Liver (tissue), 9 donors: ENCODE measurements around the gene TXLNA. TPM values are rescaled to one million over a fixed set of nuclear protein-coding genes. Genes with fewer than 3 reads are reported as not detected.

Experiments
- DNase-seq: peaks from one replicate; pipeline ENCODE4 v3.0.0-alpha.2; 2017; ENCODE audit warnings: low spot score
- H3K27ac ChIP-seq, 2 donors: one replicate each; pipeline ENCODE4 v1.7.0; 2013; ENCODE audit warnings: inconsistent platforms in 2 of 2, low read length in 2 of 2, control low read depth in 1 of 2, low read depth in 1 of 2, mild to moderate bottlenecking in 1 of 2
- H3K27me3 ChIP-seq, 4 donors: one replicate each; pipeline versions ENCODE4 v1.6.1 to v1.7.0; 2013; ENCODE audit warnings: low read length in 3 of 4, inconsistent platforms in 1 of 4, mild to moderate bottlenecking in 1 of 4, moderate library complexity in 1 of 4; ENCODE audit not compliant: control insufficient read depth in 4 of 4, insufficient read depth in 4 of 4
- H3K36me3 ChIP-seq, 4 donors: one replicate each; pipeline versions ENCODE4 v1.6.1 to v1.7.0; 2013; ENCODE audit warnings: low read length in 3 of 4, mild to moderate bottlenecking in 3 of 4, low read depth in 1 of 4, moderate library complexity in 1 of 4; ENCODE audit not compliant: control insufficient read depth in 4 of 4, insufficient read depth in 3 of 4
- H3K4me1 ChIP-seq, 4 donors: one replicate each; pipeline versions ENCODE4 v1.6.1 to v1.7.0; 2013; ENCODE audit warnings: low read length in 3 of 4, mild to moderate bottlenecking in 3 of 4, moderate library complexity in 1 of 4; ENCODE audit not compliant: control insufficient read depth in 4 of 4, insufficient read depth in 4 of 4
- H3K4me3 ChIP-seq, 3 donors: one replicate each; pipeline versions ENCODE4 v1.6.1 to v1.7.0; 2013; ENCODE audit warnings: low read length in 3 of 3, control low read depth in 1 of 3, low read depth in 1 of 3, mild to moderate bottlenecking in 1 of 3
- H3K9ac ChIP-seq, 2 donors: one replicate each; pipeline ENCODE4 v1.7.0; 2013; ENCODE audit warnings: low read length in 2 of 2, mild to moderate bottlenecking in 2 of 2, moderate library complexity in 2 of 2, control low read depth in 1 of 2, low read depth in 1 of 2
- H3K9me3 ChIP-seq, 4 donors: one replicate each; pipeline versions ENCODE4 v1.6.1 to v1.7.0; 2013; ENCODE audit warnings: low read length in 3 of 4; ENCODE audit not compliant: control insufficient read depth in 4 of 4
- ATF3 ChIP-seq: IDR thresholded peaks from 2 replicates; pipeline ENCODE4 v1.6.1; 2016; ENCODE audit warnings: antibody characterized with exemption
- CTCF ChIP-seq: fragments of 150-350 bp; IDR thresholded peaks from 2 replicates; pipeline ENCODE4 v1.5.1; 2017; ENCODE audit warnings: improper control_type of control experiment, low read depth, low read length; ENCODE audit not compliant: missing input control
- EGR1 ChIP-seq, 2 donors: IDR thresholded peaks; 2 replicates each; pipeline ENCODE4 v1.6.1; 2016 to 2018; ENCODE audit warnings: antibody characterized with exemption in 2 of 2, low read depth in 2 of 2
- FOXA1 ChIP-seq: IDR thresholded peaks from 2 replicates; pipeline ENCODE4 v1.6.1; 2016; ENCODE audit warnings: antibody characterized with exemption
- FOXA2 ChIP-seq: IDR thresholded peaks from 2 replicates; pipeline ENCODE4 v1.6.1; 2016; ENCODE audit warnings: antibody characterized with exemption
- GABPA ChIP-seq, 2 donors: IDR thresholded peaks in 1 of 2; conservative IDR thresholded peaks in 1 of 2; 2 replicates each; pipeline ENCODE4 v1.6.1; 2016; ENCODE audit warnings: antibody characterized with exemption in 2 of 2, mild to moderate bottlenecking in 1 of 2, moderate library complexity in 1 of 2
- HNF4A ChIP-seq, 2 donors: conservative IDR thresholded peaks; 2 replicates each; pipeline ENCODE4 v1.6.1; 2016; ENCODE audit warnings: antibody characterized with exemption in 2 of 2, mild to moderate bottlenecking in 2 of 2
- HNF4G ChIP-seq: IDR thresholded peaks from 2 replicates; pipeline ENCODE4 v1.6.1; 2016; ENCODE audit warnings: antibody characterized with exemption
- JUND ChIP-seq, 2 donors: IDR thresholded peaks; 2 replicates each; pipeline ENCODE4 v1.6.1; 2016; ENCODE audit warnings: antibody characterized with exemption in 2 of 2
- MAX ChIP-seq: IDR thresholded peaks from 2 replicates; pipeline ENCODE4 v1.6.1; 2016; ENCODE audit warnings: antibody characterized with exemption
- NR2F2 ChIP-seq: IDR thresholded peaks from 2 replicates; pipeline ENCODE4 v1.6.1; 2016; ENCODE audit warnings: antibody characterized with exemption
- RAD21 ChIP-seq, 2 donors: IDR thresholded peaks; 2 replicates each; pipeline ENCODE4 v1.6.1; 2016; ENCODE audit warnings: antibody characterized with exemption in 2 of 2, mild to moderate bottlenecking in 2 of 2
- REST ChIP-seq: IDR thresholded peaks from 2 replicates; pipeline ENCODE4 v1.6.1; 2016; ENCODE audit warnings: antibody characterized with exemption, mild to moderate bottlenecking
- RXRA ChIP-seq, 2 donors: IDR thresholded peaks; 2 replicates each; pipeline ENCODE4 v1.6.1; 2017 to 2018; ENCODE audit warnings: antibody characterized with exemption in 2 of 2, mild to moderate bottlenecking in 1 of 2
- SP1 ChIP-seq: IDR thresholded peaks from 2 replicates; pipeline ENCODE4 v1.6.1; 2018; ENCODE audit warnings: antibody characterized with exemption, mild to moderate bottlenecking
- TAF1 ChIP-seq: conservative IDR thresholded peaks from 2 replicates; pipeline ENCODE4 v1.6.1; 2016; ENCODE audit warnings: antibody characterized with exemption, mild to moderate bottlenecking
- YY1 ChIP-seq: IDR thresholded peaks from 2 replicates; pipeline ENCODE4 v1.6.1; 2016; ENCODE audit warnings: antibody characterized with exemption, mild to moderate bottlenecking
- ZBTB33 ChIP-seq: IDR thresholded peaks from 2 replicates; pipeline ENCODE4 v1.6.1; 2016; ENCODE audit warnings: antibody characterized with exemption
- WGBS: extraction: QIAGEN DNeasy Blood & Tissue Kit; methylation state at CpG from one replicate; pipeline ENCODE4 v1.1.7; 2013; 5-methylcytosine and 5-hydroxymethylcytosine counted together
- polyA plus RNA-seq, 2 donors: library from polyadenylated mRNA; stranded (reverse) in 1 of 2; unstranded in 1 of 2; fragments of 200-250 nt in 1 of 2; fragments of >200 nt in 1 of 2; fragmentation: Nextera tagmentation in 1 of 2; extraction: Ambion mirVana in 1 of 2; gene quantifications; one replicate each; pipeline versions ENCODE4 v1.2.1 to v1.2.3, GENCODE V29; 2013 to 2015
- total RNA-seq, 2 donors: library from RNA; depleted of rRNA; stranded (reverse); fragments of >200 nt; gene quantifications; one replicate each; pipeline ENCODE4 v1.2.3, GENCODE V29; 2014
- donor health status: healthy.
- donor health status: healthy.
- donor health status: healthy.
- donor health status: healthy.
- donor health status: healthy.

The TXLNA gene
- total and polyA plus RNA-seq, 4 donors, result 17.9 to 46.7 (median 28.9) TPM

- H3K4me1 ChIP-seq, result peaks cover 16 to 47% (median 40%) of the 10 kb centered on the region in 4 donors
- no peaks in the 10 kb centered on the region for H3K9me3 ChIP-seq
- peak overlapping the region; percentile 87 to 98 for H3K27ac ChIP-seq
- H3K4me3 ChIP-seq, result peak overlapping the region; percentile 68 to 87 (median 78)
- peak overlapping the region; percentile 62 to 65 for H3K9ac ChIP-seq
- 47% methylated on average over 7 of the region's 7 CpGs for WGBS
- peaks cover 0 to 6% (median 2%) of the 10 kb centered on the region in 4 donors for H3K36me3 ChIP-seq
- no peaks in the 10 kb centered on the region for H3K27me3 ChIP-seq
- TF ChIP-seq MAX (peak; percentile 52), HNF4A (conservative IDR thresholded peaks at IDR 0.05) (peak; percentile 95 to 97), EGR1 (IDR thresholded peaks at IDR 0.05; ENCODE audit: low read depth in 2 of 2) (peak in 1 of 2 donors; percentile 69), NR2F2 (peak; percentile 75), RAD21 (IDR thresholded peaks at IDR 0.05) (peak; percentile 32 to 52), YY1 (peak; percentile 58), HNF4G (peak; percentile 81), SP1 (peak; percentile 95), GABPA (IDR thresholded peaks at IDR 0.05 in 1 of 2, conservative IDR thresholded peaks at IDR 0.05 in 1 of 2) (peak; percentile 13 to 50), CTCF (no peak), REST (peak; percentile 56), ZBTB33 (peak; percentile 78), JUND (IDR thresholded peaks at IDR 0.05) (peak; percentile 73 to 86), RXRA (IDR thresholded peaks at IDR 0.05) (peak; percentile 84), TAF1 (no peak), FOXA2 (peak; percentile 85), FOXA1 (peak; percentile 84), ATF3 (peak; percentile 80)
- DNase-seq, result no peak
These were observed 889 bp upstream of the TXLNA start for GRCh38 chr1:32178380-32179192.
